HG02970 (cell line): ENCODE measurements around the gene RARB.

Experiments used
- ATAC-seq: cut with Tn5 transposase; IDR thresholded peaks from one replicate; pipeline ENCODE4 v1.9.1; 2021; ENCODE audit warnings: mild to moderate bottlenecking, moderate library complexity, moderate number of reproducible peaks; ENCODE audit not compliant: unreplicated experiment, low FRiP score

RARB gene

DNA sequence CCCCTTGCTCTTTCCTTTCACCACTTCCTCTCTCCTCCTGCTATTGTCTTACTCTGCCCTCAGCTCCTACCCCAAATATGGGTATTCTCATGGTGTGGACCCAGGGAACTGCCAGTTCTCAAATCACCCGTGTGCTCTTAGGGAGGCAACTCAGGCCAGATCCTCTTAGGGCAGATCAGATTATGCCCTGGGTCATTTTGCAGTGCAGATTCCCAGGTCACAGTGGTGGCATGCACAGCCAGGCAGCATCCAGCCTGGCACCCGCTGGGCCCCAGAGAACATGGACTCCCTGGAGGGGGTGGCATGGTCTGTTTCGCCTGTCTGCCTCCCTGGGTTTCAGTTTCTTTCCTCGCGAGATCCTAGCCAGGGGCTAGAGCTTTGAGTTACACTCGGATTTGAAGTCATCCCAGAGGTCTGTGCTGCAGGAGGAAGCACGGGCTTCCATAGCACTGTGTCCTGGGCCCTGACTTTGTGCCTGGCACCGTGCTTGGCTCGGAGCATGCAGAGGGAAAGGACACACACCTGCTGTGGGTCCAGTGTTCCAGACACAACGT lies 140.5 kb downstream of the RARB start:
- no peak for ATAC-seq

GRCh38 chr3:25571285-25571684 lies 143.2 kb downstream of the RARB start:
- no peak for ATAC-seq

DNA sequence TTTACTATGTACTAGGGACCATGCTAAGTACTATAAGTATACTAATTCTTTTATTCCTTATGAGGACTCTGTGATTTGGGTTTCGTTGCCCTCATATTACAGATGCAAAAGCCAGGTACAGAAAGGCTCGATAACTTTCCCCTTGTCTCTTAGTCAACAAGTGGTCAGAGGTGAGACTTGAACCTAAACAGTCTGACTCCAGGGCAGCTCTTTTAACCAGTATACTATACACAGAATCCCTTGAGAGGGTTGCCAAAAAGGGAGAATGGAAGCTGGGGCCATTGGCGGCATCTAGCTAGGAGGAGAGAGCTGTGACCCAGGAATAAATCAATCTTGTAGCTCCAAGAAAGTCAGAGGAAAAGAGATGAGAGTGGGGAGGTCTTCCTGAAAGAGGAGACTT lies 144.3 kb downstream of the RARB start:
- no peak for ATAC-seq

DNA sequence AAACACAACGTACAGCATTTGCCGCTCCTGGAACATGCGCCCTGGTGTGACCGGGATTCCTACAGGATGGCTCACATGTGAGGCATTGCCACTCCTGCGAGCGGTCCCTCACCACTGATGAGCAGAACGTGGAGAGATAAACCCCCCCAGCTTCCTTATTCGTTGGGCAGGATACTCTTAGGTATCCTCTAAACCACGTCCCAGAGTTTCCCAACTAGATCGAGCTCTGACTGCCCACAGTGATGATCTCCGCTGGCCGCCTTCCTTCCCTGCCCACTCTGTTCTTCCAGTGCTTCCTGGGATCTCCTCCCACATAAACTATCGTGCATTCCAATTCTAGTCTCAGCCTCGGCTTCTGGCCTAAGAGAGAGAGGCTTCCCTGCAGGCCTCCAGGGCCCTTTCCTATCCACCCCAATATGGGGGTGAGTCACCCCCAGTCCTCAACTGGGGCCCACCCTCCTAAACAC lies 144.9 kb downstream of the RARB start:
- ATAC-seq, result no peak

DNA sequence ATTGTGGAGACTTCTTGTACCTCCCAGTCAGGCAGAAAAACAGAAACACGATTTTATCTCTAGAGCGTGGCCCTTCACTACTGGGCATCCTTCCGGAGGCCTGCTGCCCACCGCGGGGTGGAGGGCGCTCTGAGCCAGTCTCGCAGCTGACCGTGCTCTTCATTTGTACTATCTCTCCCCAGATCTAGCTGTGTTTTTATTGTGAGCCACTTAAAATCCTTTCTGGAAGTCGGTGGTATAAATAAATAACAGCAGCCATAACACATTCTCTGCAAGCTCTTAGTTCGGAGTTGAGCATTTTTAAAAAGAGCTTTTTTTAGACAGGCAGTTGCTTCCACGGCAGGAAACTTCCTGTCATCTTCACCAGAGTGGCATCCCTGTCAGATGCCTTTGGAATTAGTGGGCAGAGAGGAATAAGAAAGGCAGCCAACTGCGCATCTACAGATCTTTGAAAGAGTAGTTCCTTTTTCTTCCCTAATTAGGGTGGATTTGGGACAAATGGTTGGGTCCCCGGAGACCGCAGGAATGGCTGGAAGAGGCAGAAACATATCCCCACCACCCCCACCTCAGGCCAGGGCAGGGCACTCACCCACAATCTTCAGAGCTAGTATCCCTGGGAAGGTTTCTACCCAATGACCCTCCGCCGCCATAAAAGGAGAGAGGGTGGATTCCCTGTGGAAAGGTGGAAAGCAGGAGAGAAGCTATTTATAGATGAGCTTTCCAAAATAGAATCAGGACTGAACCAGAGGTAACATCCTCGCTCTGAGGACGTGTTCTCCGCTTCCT lies 145.5 kb downstream of the RARB start:
- ATAC-seq, result no peak

GRCh38 chr3:25574172-25574765 lies 146.2 kb downstream of the RARB start:
- ATAC-seq, result no peak

DNA sequence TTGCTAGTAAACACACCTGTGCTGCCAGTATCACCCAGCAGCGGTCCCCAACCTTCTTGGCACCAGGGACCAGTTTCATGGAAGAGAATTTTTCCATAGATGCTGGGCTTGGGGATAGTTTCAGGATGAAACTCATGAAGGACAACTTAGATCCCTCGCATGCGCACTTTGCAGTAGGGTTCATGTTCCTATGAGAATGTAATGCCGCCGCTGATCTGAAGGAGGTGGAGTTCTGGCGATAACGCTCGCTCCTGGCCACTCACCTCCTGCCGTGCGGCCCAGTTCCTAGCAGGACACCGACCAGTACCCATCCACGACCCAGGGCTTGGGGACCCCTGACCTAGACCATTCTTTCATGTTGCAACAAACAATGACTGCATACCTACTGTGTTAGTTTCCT lies 146.9 kb downstream of the RARB start:
- no peak for ATAC-seq

DNA sequence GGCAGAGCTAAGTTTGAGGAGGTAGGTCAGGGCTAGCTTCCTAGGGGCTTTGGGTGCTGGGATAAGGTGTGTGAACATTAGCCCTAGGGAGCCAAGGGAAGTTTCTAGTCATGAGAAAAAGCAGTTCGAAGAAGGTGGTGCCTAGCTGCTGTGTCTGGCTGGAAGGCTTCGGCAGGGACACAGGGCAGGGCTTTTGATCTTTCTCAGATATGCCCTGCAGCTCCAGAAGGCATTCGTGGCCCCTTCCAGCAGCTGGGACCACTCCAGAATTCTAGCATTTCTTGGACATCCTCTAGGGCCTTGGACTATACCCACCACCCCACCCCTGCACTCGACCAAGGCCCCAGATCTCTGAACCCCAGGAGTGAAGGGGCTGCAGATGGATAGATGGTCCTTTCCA lies 148.1 kb downstream of the RARB start:
- no peak for ATAC-seq

- ATAC-seq, result no peak
Observed at GRCh38 chr3:25576831-25577454, 148.9 kb downstream of the RARB start.

- no peak for ATAC-seq
Observed at GRCh38 chr3:25578059-25578458, 150.0 kb downstream of the RARB start.

GRCh38 chr3:25580534-25580933 lies 152.5 kb downstream of the RARB start:
- no peak for ATAC-seq

- no peak for ATAC-seq
Observed at GRCh38 chr3:25581335-25581734, 153.3 kb downstream of the RARB start.

DNA sequence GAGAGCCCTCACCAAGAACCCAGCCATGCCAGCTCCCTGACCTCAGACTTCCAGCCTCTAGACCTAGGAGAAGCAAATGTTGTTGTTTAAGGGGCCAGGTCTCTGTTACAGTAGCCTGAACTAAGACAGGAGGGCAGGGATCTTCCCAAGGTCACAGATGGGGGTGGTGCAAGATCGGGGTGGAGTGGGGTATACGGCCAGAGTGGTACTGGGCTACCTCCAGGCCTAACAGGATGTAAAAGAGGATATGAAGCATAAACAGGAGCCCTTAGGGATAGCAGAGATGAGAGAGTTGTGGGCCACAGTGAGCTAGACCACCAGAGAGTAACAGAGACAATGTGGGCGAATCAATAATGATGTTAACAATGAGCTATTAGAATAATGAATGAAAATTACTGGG lies 153.8 kb downstream of the RARB start:
- no peak for ATAC-seq

DNA sequence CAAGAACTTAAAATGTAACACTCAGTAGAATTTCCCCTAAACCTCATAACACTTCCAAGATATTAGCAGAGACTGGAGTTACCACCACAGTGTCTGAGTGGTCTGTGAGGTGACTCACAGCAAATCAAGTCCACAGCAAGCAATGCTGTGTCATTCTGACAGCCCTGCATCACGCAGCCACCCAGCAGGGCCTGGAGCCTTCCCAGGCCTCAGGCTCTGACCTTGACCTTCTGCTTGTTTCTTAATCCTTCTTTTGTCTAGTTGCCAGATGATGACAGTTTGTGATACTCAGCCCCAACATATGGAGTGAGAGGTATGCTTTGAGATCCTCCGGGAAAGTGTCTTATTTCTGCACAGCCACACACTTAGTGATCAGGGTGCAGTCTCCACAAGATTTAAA lies 154.2 kb downstream of the RARB start:
- ATAC-seq, result no peak

- ATAC-seq, result no peak
Observed at GRCh38 chr3:25583343-25583742, 155.3 kb downstream of the RARB start.

DNA sequence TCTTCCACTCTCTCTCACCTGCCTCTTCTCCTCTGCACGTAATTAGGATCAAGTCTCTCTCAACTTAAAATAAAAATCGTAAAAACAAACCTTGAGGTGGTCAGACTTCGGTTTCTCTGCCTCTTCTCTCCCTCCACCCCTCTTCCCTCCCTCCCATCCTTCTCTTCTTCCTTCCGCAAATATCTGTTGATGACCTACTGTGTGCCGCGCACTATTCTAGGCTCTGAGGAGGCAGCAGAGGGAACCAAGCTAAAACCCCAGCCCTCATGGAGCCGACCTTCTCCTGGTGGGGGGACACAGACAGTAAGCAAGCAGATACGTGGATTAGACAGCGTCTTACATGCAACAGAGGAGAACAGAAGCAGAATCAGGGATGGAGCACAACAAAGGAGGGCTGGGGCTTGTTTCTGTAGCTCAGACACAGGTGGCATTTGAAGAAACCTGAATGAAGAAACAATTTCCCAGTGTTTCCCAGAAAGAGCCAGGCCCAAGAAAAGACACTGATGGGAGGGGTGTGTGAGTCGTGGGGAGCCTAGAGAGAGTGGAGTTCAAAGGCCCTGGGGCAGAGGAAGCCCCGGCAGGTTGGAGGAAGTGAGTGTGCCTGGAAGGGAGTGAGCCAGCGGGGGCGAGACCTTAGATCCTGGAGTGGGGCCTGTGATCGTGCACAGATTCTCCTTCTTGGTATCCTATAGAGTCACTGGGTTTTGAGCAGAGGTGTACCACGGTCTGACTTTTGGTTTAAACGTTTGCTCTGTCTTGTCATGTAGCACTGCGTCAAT lies 156.1 kb downstream of the RARB start:
- no peak for ATAC-seq

DNA sequence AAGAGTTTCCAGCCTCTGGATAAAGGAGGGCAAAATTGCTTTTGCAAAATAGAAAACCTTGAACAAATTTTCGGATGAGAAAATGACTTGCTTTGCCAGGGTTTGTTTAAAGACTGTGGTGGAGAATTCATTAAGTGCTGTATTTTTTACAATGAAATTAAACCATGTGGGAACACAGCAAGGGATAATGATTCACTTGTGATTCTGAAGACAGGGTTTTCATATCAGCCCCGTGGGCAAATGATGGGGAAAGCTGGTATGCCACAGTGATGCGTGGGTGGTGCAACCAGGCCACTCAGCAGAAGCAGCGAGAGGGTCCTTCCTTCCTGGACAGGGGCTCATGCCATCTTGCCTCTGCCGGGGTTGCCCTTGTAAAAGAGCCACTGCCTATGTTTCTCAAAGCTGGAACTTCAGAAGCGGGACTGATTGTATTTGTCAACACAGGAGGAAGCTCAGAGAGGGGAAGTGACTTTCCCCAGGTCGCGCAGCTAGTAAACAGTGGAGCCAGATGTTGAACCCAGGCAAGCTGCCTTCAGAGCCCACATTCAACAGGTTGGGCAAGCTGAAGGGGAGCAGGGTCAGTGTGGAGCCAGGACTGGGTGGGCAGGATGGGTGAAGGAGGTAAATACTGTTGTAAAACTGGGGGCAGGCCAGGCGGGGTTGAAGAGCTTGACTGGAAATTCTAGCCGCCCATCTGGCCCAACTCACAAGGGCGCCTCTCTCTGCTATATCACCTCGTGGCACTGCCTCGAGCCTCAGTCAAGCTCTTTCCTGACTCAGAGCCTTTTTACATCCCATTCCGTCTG lies 157.5 kb downstream of the RARB start:
- no peak for ATAC-seq

DNA sequence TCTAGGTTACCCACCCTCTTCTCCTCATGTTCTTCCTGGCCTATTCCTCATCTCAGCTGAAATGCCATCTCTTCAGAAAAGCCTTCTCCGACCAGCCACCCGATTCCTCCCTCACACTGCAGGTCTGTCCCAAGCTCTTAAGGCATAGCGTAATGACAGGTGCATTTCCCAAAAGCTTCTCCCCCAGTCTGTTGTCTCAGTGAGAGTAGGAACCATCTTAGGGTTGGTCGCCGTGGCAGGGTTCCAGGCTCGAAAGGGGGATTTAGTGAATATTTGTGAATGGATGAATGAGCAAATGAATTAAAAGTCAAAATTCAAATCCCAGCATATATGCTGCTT lies 158.1 kb downstream of the RARB start:
- no peak for ATAC-seq

DNA sequence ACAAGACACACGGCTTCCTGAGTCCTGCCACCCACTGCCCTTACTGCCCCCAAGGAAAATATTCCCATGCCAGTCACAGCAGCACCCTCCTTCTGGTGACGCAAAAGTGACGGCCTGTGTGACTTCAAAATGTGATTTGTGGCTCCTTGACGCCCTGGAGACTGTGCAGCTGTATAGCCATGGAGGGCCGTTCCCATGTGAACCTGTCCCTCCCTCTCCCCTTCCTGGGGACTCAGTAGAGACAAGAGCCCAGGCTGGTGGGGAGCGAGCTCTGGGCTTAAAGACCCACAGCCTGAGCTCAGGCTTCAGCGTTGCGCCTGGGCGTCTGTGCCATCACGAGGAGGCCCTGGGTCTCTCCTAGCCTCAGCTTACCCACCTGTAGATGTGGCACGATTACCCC lies 158.5 kb downstream of the RARB start:
- ATAC-seq, result no peak

- ATAC-seq, result no peak
Observed at GRCh38 chr3:25587094-25587493, 159.0 kb downstream of the RARB start.
